ENCODE measurements around the gene EDN1.

Gene EDN1

GRCh38 chr6:12298017-12298978, 8.1 kb downstream of the EDN1 start:
- ChIA-PET POLR2A (no interaction called here), CTCF (interaction anchor here (1.0 to 1.3 kb wide), 3 partner anchors 8 to 310 kb away, joined by 3 read pairs; partner anchors contain the start of gene EDN1)
- Histone ChIP-seq H3K9me3 (ENCODE audit: control extremely low read depth in 1 of 5, control insufficient read depth in 4 of 5, insufficient read depth in 2 of 5, low read depth in 1 of 5, low read length in 4 of 5) (no peaks in the 10 kb centered on the region), H3K36me3 (ENCODE audit: control insufficient read depth in 4 of 4, insufficient read depth in 4 of 4, low read length in 3 of 4) (no peaks in the 10 kb centered on the region), H3K27ac (ENCODE audit: insufficient read depth in 1 of 2, low read depth in 1 of 2, low read length in 2 of 2, poor library complexity in 1 of 2, severe bottlenecking in 2 of 2) (no peak overlapping the region), H3K4me1 (ENCODE audit: control extremely low read depth in 1 of 4, control insufficient read depth in 4 of 4, insufficient read depth in 4 of 4, low read length in 3 of 4) (no peaks in the 10 kb centered on the region), H3K4me3 (ENCODE audit: control insufficient read depth in 1 of 7, extremely low read depth in 1 of 7, insufficient read depth in 4 of 7, low read depth in 2 of 7, low read length in 6 of 7) (no peak overlapping the region), H3K27me3 (replicated peaks in 2 of 5; ENCODE audit: control insufficient read depth in 4 of 5, insufficient read depth in 5 of 5, low read length in 4 of 5) (no peaks in the 10 kb centered on the region)
- DNase-seq, result no peak
- WGBS (ENCODE audit: insufficient coverage), result 96% methylated on average over 5 of the region's 7 CpGs

GRCh38 chr6:12298995-12299394, 8.8 kb downstream of the EDN1 start:
- ChIA-PET POLR2A (interaction anchor here (0.5 kb wide), 1 partner anchor 1299 kb away, joined by 4 read pairs; no protein-coding TSS in a partner anchor), CTCF (interaction anchor here (1.3 kb wide), 1 partner anchor 309 kb away, joined by 3 read pairs; no protein-coding TSS in a partner anchor)
- Histone ChIP-seq H3K36me3 (ENCODE audit: control insufficient read depth in 4 of 4, insufficient read depth in 4 of 4, low read length in 3 of 4) (no peaks in the 10 kb centered on the region), H3K27me3 (replicated peaks in 2 of 5; ENCODE audit: control insufficient read depth in 4 of 5, insufficient read depth in 5 of 5, low read length in 4 of 5) (no peaks in the 10 kb centered on the region), H3K4me3 (ENCODE audit: control insufficient read depth in 1 of 7, extremely low read depth in 1 of 7, insufficient read depth in 4 of 7, low read depth in 2 of 7, low read length in 6 of 7) (no peak overlapping the region), H3K4me1 (ENCODE audit: control extremely low read depth in 1 of 4, control insufficient read depth in 4 of 4, insufficient read depth in 4 of 4, low read length in 3 of 4) (no peaks in the 10 kb centered on the region), H3K27ac (ENCODE audit: insufficient read depth in 1 of 2, low read depth in 1 of 2, low read length in 2 of 2, poor library complexity in 1 of 2, severe bottlenecking in 2 of 2) (no peak overlapping the region), H3K9me3 (ENCODE audit: control extremely low read depth in 1 of 5, control insufficient read depth in 4 of 5, insufficient read depth in 2 of 5, low read depth in 1 of 5, low read length in 4 of 5) (no peaks in the 10 kb centered on the region)
- WGBS (ENCODE audit: insufficient coverage), result no CpG with 5 or more reads among the region's 1 CpG
- no peak for DNase-seq

DNA sequence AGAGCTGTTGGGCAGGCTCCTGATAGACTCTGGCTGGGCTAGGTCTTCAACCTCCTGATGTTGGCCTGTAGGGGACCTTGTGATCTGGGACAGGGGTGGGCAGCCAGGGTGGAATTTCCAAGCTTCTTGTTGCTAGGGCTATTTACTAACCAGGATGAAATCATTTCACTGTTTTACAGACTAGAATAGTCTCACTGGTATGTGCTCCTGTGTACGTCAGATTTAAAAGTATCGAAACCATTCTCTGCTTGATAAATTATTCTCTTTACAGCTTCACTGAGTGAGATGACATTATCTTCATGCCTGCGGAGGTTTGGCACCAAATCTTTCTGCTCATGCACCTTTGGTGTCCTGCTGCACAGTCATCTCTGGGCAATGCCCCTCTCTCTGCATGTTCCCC, 10.9 kb downstream of the EDN1 start:
- no peak for DNase-seq
- POLR2A ChIA-PET, result no interaction called here
- Histone ChIP-seq H3K27me3 (replicated peaks in 2 of 5; ENCODE audit: control insufficient read depth in 4 of 5, insufficient read depth in 5 of 5, low read length in 4 of 5) (no peaks in the 10 kb centered on the region), H3K4me3 (ENCODE audit: control insufficient read depth in 1 of 7, extremely low read depth in 1 of 7, insufficient read depth in 4 of 7, low read depth in 2 of 7, low read length in 6 of 7) (no peak overlapping the region), H3K4me1 (ENCODE audit: control extremely low read depth in 1 of 4, control insufficient read depth in 4 of 4, insufficient read depth in 4 of 4, low read length in 3 of 4) (no peaks in the 10 kb centered on the region), H3K36me3 (ENCODE audit: control insufficient read depth in 4 of 4, insufficient read depth in 4 of 4, low read length in 3 of 4) (no peaks in the 10 kb centered on the region), H3K27ac (ENCODE audit: insufficient read depth in 1 of 2, low read depth in 1 of 2, low read length in 2 of 2, poor library complexity in 1 of 2, severe bottlenecking in 2 of 2) (no peak overlapping the region), H3K9me3 (ENCODE audit: control extremely low read depth in 1 of 5, control insufficient read depth in 4 of 5, insufficient read depth in 2 of 5, low read depth in 1 of 5, low read length in 4 of 5) (no peaks in the 10 kb centered on the region)
- 94% methylated on average over 3 of the region's 3 CpGs for WGBS (ENCODE audit: insufficient coverage)
- CTCF ChIA-PET, result interaction anchor here (1.1 to 1.2 kb wide), 3 partner anchors 12 to 308 kb away, joined by 3 read pairs; no protein-coding TSS in a partner anchor

- no peak overlapping the region for H3K27ac ChIP-seq (ENCODE audit: insufficient read depth in 1 of 2, low read depth in 1 of 2, low read length in 2 of 2, poor library complexity in 1 of 2, severe bottlenecking in 2 of 2)
- ChIA-PET CTCF (interaction anchor here (1.2 to 1.8 kb wide), 2 partner anchors 10 to 39 kb away, joined by 3 to 4 read pairs; no protein-coding TSS in a partner anchor), POLR2A (no interaction called here)
- no peaks in the 10 kb centered on the region for H3K4me1 ChIP-seq (ENCODE audit: control extremely low read depth in 1 of 4, control insufficient read depth in 4 of 4, insufficient read depth in 4 of 4, low read length in 3 of 4)
- peaks cover 0 to 3% (median 0%) of the 10 kb centered on the region in 5 experiments for H3K9me3 ChIP-seq (ENCODE audit: control extremely low read depth in 1 of 5, control insufficient read depth in 4 of 5, insufficient read depth in 2 of 5, low read depth in 1 of 5, low read length in 4 of 5)
- no peak overlapping the region for H3K4me3 ChIP-seq (ENCODE audit: control insufficient read depth in 1 of 7, extremely low read depth in 1 of 7, insufficient read depth in 4 of 7, low read depth in 2 of 7, low read length in 6 of 7)
- WGBS (ENCODE audit: insufficient coverage), result no CpG with 5 or more reads among the region's 2 CpGs
- DNase-seq, result no peak
- H3K27me3 ChIP-seq (replicated peaks in 2 of 5; ENCODE audit: control insufficient read depth in 4 of 5, insufficient read depth in 5 of 5, low read length in 4 of 5), result no peaks in the 10 kb centered on the region
- H3K36me3 ChIP-seq (ENCODE audit: control insufficient read depth in 4 of 4, insufficient read depth in 4 of 4, low read length in 3 of 4), result no peaks in the 10 kb centered on the region
Measured at GRCh38 chr6:12304487-12304886, 14.3 kb downstream of the EDN1 start.

- Histone ChIP-seq H3K4me1 (ENCODE audit: control extremely low read depth in 1 of 4, control insufficient read depth in 4 of 4, insufficient read depth in 4 of 4, low read length in 3 of 4) (no peaks in the 10 kb centered on the region), H3K36me3 (ENCODE audit: control insufficient read depth in 4 of 4, insufficient read depth in 4 of 4, low read length in 3 of 4) (no peaks in the 10 kb centered on the region), H3K27me3 (replicated peaks in 2 of 5; ENCODE audit: control insufficient read depth in 4 of 5, insufficient read depth in 5 of 5, low read length in 4 of 5) (no peaks in the 10 kb centered on the region), H3K9me3 (ENCODE audit: control extremely low read depth in 1 of 5, control insufficient read depth in 4 of 5, insufficient read depth in 2 of 5, low read depth in 1 of 5, low read length in 4 of 5) (peaks cover 0 to 3% (median 0%) of the 10 kb centered on the region in 5 experiments), H3K27ac (ENCODE audit: insufficient read depth in 1 of 2, low read depth in 1 of 2, low read length in 2 of 2, poor library complexity in 1 of 2, severe bottlenecking in 2 of 2) (no peak overlapping the region), H3K4me3 (ENCODE audit: control insufficient read depth in 1 of 7, extremely low read depth in 1 of 7, insufficient read depth in 4 of 7, low read depth in 2 of 7, low read length in 6 of 7) (no peak overlapping the region)
- ChIA-PET CTCF (interaction anchor here (1.2 kb wide), 1 partner anchor 297 kb away, joined by 4 read pairs; no protein-coding TSS in a partner anchor), POLR2A (no interaction called here)
- DNase-seq, result no peak
- WGBS (ENCODE audit: insufficient coverage), result no CpG with 5 or more reads among the region's 2 CpGs
Measured at GRCh38 chr6:12309070-12309469, 18.9 kb downstream of the EDN1 start.

DNA sequence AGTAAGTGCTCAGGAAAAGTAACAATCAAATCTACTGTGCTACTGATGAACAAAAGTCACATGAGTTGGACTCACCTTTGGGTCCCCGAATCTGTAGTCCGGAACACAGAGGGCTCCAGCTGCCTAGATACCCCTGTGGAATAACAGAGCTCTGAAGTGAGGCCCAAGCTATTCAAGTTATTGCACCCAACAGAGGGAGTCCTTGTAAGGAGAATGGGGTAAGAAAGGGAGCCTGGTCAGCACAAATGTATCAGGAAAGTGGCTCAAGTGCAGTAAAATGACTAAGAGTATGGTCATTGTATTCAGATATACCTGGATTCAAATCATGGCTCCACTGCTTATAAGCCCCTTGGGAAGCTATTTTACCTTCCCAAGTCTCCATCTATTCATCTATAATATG, 20.9 kb downstream of the EDN1 start:
- DNase-seq, result no peak
- 93% methylated on average over 2 of the region's 2 CpGs for WGBS (ENCODE audit: insufficient coverage)
- Histone ChIP-seq H3K4me3 (ENCODE audit: control insufficient read depth in 1 of 7, extremely low read depth in 1 of 7, insufficient read depth in 4 of 7, low read depth in 2 of 7, low read length in 6 of 7) (no peak overlapping the region), H3K27me3 (replicated peaks in 2 of 5; ENCODE audit: control insufficient read depth in 4 of 5, insufficient read depth in 5 of 5, low read length in 4 of 5) (no peaks in the 10 kb centered on the region), H3K36me3 (ENCODE audit: control insufficient read depth in 4 of 4, insufficient read depth in 4 of 4, low read length in 3 of 4) (no peaks in the 10 kb centered on the region), H3K27ac (ENCODE audit: insufficient read depth in 1 of 2, low read depth in 1 of 2, low read length in 2 of 2, poor library complexity in 1 of 2, severe bottlenecking in 2 of 2) (no peak overlapping the region), H3K4me1 (ENCODE audit: control extremely low read depth in 1 of 4, control insufficient read depth in 4 of 4, insufficient read depth in 4 of 4, low read length in 3 of 4) (no peaks in the 10 kb centered on the region), H3K9me3 (ENCODE audit: control extremely low read depth in 1 of 5, control insufficient read depth in 4 of 5, insufficient read depth in 2 of 5, low read depth in 1 of 5, low read length in 4 of 5) (peaks cover 0 to 3% (median 0%) of the 10 kb centered on the region in 5 experiments)
- CTCF ChIA-PET, result interaction anchor here (0.9 to 1.2 kb wide), 2 partner anchors 11 to 14 kb away, joined by 3 read pairs; no protein-coding TSS in a partner anchor
- POLR2A ChIA-PET, result no interaction called here

DNA sequence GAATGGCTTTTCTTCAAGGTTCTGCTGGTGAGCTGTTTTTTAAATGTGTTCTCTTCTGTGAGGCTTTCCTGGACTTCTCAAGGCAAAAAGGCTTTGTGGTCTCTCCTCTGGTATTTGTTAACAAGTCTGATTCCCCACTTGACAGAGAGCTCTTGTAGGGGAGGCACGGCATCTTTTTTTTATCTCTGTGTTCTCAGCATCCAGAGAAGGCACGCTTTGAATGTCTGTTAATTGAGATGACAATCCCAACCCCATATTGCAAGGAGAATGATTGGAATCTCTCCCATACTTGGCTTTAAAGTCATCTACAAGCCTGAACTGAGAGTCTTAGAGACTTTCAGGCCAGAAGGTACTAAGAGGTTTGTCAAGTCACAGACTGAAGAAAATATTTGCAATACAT, 22.6 kb downstream of the EDN1 start:
- H3K4me1 ChIP-seq (ENCODE audit: control extremely low read depth in 1 of 4, control insufficient read depth in 4 of 4, insufficient read depth in 4 of 4, low read length in 3 of 4), result no peaks in the 10 kb centered on the region
- ChIA-PET POLR2A (no interaction called here), CTCF (no interaction called here)
- H3K9me3 ChIP-seq (ENCODE audit: control extremely low read depth in 1 of 5, control insufficient read depth in 4 of 5, insufficient read depth in 2 of 5, low read depth in 1 of 5, low read length in 4 of 5), result peaks cover 0 to 3% (median 0%) of the 10 kb centered on the region in 5 experiments
- WGBS (ENCODE audit: insufficient coverage), result 100% methylated on average over 2 of the region's 2 CpGs
- no peak overlapping the region for H3K4me3 ChIP-seq (ENCODE audit: control insufficient read depth in 1 of 7, extremely low read depth in 1 of 7, insufficient read depth in 4 of 7, low read depth in 2 of 7, low read length in 6 of 7)
- H3K36me3 ChIP-seq (ENCODE audit: control insufficient read depth in 4 of 4, insufficient read depth in 4 of 4, low read length in 3 of 4), result no peaks in the 10 kb centered on the region
- H3K27ac ChIP-seq (ENCODE audit: insufficient read depth in 1 of 2, low read depth in 1 of 2, low read length in 2 of 2, poor library complexity in 1 of 2, severe bottlenecking in 2 of 2), result no peak overlapping the region
- no peaks in the 10 kb centered on the region for H3K27me3 ChIP-seq (replicated peaks in 2 of 5; ENCODE audit: control insufficient read depth in 4 of 5, insufficient read depth in 5 of 5, low read length in 4 of 5)
- DNase-seq, result no peak

All from common myeloid progenitor, CD34-positive (primary cell).